ENCODE measurements around the gene ANTXR1.
A peak's percentile ranks its signal among the peaks of the same experiment; 100 is the strongest.

Gene ANTXR1

DNA sequence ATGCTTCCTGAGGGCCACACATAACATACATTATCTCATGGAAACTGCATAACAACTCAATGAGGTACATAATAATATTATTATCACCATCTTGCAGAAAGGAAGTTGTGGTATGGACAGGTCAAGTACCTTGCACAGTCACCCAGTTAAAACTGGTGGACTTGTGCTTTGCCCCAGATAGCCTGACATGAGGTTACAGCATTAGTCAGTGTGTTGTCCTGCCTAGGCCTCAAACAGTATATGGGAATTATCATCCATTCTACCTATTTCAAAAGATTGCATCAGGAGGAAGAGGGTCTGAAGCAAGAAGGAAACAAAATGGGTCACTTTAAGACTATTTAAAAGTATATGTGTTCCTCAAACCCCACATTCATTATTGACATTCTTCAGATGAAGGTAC lies 5.4 kb upstream of the ANTXR1 start:
- Histone ChIP-seq H3K9me3 (ENCODE audit: low read length) (no peaks in the 10 kb centered on the region), H3K9ac (ENCODE audit: low read length) (no peak overlapping the region), H3K36me3 (ENCODE audit: insufficient read depth, low read length) (no peaks in the 10 kb centered on the region), H3K27ac (ENCODE audit: low read depth, low read length) (no peak overlapping the region), H3K27me3 (ENCODE audit: control insufficient read depth in 1 of 2, insufficient read depth in 2 of 2, low read length in 2 of 2) (no peaks in the 10 kb centered on the region), H3K4me1 (ENCODE audit: insufficient read depth, low read length) (peaks cover 4% of the 10 kb centered on the region), H3K4me3 (ENCODE audit: low read depth in 1 of 2, low read length in 2 of 2) (no peak overlapping the region)

DNA sequence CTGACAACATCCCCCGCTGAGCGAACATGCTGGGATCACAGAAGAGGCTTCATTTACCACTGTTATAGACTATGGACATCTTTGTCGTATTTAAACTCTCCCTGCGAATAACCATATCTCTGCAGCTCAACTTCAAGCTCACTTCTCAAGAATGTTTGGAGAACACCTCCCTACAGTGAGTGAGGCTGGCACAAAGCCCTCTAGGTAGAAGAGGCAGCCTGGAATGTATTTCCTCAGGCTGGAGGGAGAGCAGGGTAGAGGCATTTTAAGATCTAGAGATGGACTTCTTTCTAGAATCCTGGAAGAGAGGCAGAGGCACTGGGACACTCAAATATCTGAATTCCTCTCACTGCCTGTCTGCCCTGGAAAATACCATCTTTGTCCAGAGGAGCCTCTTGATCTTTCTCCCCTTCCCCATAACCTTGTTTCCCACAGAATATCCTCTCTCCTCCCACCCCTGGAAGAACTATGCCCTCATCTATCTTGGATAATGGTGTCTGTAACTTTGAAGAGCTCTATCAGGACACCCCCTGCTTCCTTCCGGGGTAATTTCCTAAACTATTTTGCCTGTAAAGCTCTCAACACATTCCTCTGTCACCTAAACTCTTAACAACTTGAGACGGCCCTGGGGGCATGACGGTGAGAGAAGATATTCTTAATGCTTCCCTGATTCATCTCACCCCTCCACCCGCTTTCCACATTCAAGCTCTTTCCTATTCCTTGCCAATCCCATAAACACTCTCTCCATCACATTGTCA lies 2.4 kb upstream of the ANTXR1 start:
- H3K9ac ChIP-seq (ENCODE audit: low read length) = no peak overlapping the region
- peaks cover 5% of the 10 kb centered on the region for H3K4me1 ChIP-seq (ENCODE audit: insufficient read depth, low read length)
- no peaks in the 10 kb centered on the region for H3K9me3 ChIP-seq (ENCODE audit: low read length)
- H3K27ac ChIP-seq (ENCODE audit: low read depth, low read length) = no peak overlapping the region
- H3K27me3 ChIP-seq (ENCODE audit: control insufficient read depth in 1 of 2, insufficient read depth in 2 of 2, low read length in 2 of 2) = no peaks in the 10 kb centered on the region
- H3K36me3 ChIP-seq (ENCODE audit: insufficient read depth, low read length) = no peaks in the 10 kb centered on the region
- H3K4me3 ChIP-seq (ENCODE audit: low read depth in 1 of 2, low read length in 2 of 2) = no peak overlapping the region

DNA sequence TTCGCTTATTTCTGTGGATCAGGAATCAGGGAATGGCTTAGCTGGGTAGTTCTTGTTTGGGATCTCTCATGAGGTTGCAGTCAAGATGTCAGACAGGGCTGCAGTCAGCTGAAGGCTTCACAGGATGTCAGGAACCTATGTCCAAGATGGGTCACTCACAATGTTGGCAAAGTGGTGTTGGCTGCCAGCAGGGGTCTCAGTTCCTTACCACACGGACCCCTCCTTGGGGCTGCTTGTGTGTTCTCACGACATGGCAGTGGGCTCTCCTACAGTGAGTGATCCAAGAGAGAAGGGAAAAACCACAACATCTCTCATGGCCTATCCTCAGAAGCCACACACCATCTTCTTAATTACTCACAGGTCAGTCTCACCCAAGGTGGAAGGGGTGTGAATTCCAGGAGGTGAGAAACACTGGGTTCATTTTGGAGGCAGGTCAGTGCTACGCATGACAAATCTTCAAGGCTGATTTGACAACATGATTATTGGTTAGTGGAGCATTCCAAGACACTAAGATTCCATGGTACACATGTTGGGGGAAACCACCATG lies 1.3 kb upstream of the ANTXR1 start:
- no peaks in the 10 kb centered on the region for H3K9me3 ChIP-seq (ENCODE audit: low read length)
- H3K36me3 ChIP-seq (ENCODE audit: insufficient read depth, low read length) = no peaks in the 10 kb centered on the region
- no peak overlapping the region for H3K9ac ChIP-seq (ENCODE audit: low read length)
- no peaks in the 10 kb centered on the region for H3K27me3 ChIP-seq (ENCODE audit: control insufficient read depth in 1 of 2, insufficient read depth in 2 of 2, low read length in 2 of 2)
- H3K4me3 ChIP-seq (ENCODE audit: low read depth in 1 of 2, low read length in 2 of 2) = no peak overlapping the region
- peaks cover 15% of the 10 kb centered on the region for H3K4me1 ChIP-seq (ENCODE audit: insufficient read depth, low read length)
- H3K27ac ChIP-seq (ENCODE audit: low read depth, low read length) = no peak overlapping the region

DNA sequence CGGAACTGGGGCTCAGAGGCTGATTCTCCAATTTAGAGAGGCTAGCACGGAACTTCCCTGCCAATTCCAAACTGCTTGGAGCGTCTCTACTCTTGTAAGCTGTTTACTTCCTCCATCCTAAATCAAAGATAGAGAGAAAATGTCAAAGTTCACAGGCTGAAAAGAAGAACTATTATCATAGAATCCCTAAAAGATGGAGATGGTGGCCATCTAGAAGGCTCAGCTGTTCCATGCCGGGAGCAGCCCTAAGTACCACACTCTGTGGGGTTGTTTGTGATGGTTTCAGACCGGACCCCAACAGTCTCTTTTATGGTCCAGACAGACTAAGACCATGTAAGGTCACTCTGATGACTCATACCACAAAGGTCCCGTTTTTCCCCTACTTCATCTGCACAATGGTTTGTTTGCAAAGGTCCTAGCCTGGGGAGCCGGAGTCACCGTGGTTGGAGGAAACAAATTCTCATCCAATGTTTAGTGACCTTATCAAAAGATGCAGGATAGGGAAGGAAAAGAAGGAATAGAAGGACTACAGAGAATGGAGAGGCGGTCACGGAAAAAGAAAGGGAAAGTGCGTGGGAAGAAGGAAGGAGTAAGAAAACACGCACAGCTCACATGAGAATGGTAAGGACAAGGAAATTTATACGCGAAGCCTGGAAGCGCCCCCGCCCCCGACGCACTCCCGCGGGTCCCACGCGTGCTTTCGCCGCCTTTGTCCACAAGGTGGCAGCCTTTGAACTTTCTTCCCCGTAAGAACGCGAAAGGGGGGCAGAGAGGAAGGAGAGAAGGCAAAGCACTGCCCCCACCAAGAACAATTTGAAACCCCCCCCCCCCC lies 453 bp upstream of the ANTXR1 start:
- peak overlapping the region; percentile 59 for H3K27ac ChIP-seq (ENCODE audit: low read depth, low read length)
- peak overlapping the region; percentile 11 for H3K9ac ChIP-seq (ENCODE audit: low read length)
- peak overlapping the region; percentile 85 to 88 for H3K4me3 ChIP-seq (ENCODE audit: low read depth in 1 of 2, low read length in 2 of 2)
- no peaks in the 10 kb centered on the region for H3K36me3 ChIP-seq (ENCODE audit: insufficient read depth, low read length)
- H3K27me3 ChIP-seq (ENCODE audit: control insufficient read depth in 1 of 2, insufficient read depth in 2 of 2, low read length in 2 of 2) = no peaks in the 10 kb centered on the region
- H3K4me1 ChIP-seq (ENCODE audit: insufficient read depth, low read length) = peaks cover 23% of the 10 kb centered on the region
- H3K9me3 ChIP-seq (ENCODE audit: low read length) = no peaks in the 10 kb centered on the region

DNA sequence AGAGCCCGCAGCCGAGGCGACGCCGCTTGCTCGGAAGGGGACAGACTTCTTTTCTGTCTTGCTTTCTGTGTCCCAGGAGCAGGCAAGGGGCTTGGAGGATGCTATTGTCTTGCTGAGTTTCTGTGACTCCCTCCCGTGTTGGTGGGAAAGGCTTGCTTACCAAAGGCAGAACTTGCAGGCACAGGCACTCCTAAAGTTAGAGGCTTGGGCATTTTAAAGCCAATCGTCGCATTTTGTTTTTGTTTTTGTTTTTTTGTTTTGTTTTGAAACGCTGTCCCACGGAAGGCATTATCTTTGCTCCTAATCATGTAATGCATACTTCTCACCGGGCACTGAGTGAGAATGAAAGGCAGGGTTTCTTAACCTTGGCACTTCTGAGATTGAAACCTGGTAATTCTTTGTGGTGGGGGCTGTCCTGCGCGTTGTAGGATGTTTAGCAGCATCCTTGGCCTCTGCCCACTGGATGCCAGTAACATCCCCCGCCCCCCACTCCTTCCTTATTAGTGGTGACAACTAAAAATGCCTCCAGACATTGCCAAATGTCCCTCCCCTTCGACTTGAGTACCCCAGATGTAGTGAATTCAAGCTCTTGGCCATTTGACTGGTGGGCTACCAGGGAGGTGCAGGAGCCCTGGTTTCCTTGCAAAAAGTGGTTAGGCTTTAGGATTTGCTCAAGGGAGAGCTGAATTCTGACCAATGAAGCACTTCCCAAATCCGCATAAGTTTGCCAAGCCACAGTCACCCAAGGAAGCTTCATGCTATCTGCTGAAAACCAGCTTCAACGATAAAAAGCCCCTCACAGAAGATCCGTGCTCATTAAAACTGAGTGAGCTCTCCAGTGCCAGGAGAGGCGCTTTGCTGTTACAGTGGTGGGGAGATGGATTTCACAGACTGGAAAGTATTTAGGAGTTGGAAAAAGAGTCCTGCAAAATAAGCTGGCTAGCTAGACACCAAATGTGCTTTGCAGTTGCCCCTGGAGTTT lies 1.2 kb downstream of the ANTXR1 start:
- Histone ChIP-seq H3K9me3 (ENCODE audit: low read length) (no peaks in the 10 kb centered on the region), H3K4me1 (ENCODE audit: insufficient read depth, low read length) (peaks cover 38% of the 10 kb centered on the region), H3K4me3 (ENCODE audit: low read depth in 1 of 2, low read length in 2 of 2) (peak overlapping the region; percentile 85 to 88), H3K27me3 (ENCODE audit: control insufficient read depth in 1 of 2, insufficient read depth in 2 of 2, low read length in 2 of 2) (no peaks in the 10 kb centered on the region), H3K27ac (ENCODE audit: low read depth, low read length) (peak overlapping the region; percentile 59), H3K36me3 (ENCODE audit: insufficient read depth, low read length) (no peaks in the 10 kb centered on the region), H3K9ac (ENCODE audit: low read length) (peak overlapping the region; percentile 9)

DNA sequence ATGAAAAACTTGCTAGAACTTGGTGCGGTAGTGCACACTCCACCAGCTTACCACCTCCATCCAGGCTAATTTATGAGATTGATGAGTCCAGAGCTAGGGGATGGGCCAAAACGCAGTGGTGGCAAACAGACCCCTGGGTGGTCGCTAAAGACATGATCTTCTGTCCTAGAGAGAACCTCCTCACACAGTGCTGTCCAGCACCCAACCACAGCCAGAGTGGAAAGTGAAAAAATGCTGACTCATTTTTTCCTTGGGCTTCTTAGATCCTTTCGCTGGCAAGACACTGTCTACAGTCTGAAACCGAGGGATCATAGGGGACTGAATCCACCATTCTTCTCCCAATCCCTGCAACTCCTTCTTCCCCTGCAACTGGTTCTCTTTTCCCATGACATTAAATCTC lies 4.1 kb downstream of the ANTXR1 start:
- Histone ChIP-seq H3K27ac (ENCODE audit: low read depth, low read length) (peak overlapping the region; percentile 12), H3K4me3 (ENCODE audit: low read depth in 1 of 2, low read length in 2 of 2) (peak overlapping the region in 1 of 2 donors; percentile 16), H3K4me1 (ENCODE audit: insufficient read depth, low read length) (peaks cover 58% of the 10 kb centered on the region), H3K36me3 (ENCODE audit: insufficient read depth, low read length) (no peaks in the 10 kb centered on the region), H3K9me3 (ENCODE audit: low read length) (no peaks in the 10 kb centered on the region), H3K27me3 (ENCODE audit: control insufficient read depth in 1 of 2, insufficient read depth in 2 of 2, low read length in 2 of 2) (no peaks in the 10 kb centered on the region), H3K9ac (ENCODE audit: low read length) (no peak overlapping the region)

DNA sequence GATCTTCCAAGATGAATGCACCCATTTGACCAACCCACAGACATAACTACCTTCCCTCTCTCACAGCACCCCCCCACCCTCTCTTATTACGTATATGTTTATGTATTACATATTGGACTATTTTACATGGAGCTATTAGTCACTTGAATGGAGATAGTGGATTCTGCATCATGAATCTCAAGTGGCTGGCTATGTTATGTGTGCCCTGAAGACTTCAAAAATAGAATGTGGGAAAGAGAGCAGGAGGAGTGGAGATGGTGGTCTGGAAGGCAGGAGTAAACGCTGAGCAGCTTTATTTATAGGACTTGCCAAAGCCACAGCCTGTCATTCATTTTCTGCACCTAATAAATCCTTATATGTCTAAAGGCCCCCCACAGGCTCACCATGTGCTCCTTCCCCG lies 4.9 kb downstream of the ANTXR1 start:
- H3K27me3 ChIP-seq (ENCODE audit: control insufficient read depth in 1 of 2, insufficient read depth in 2 of 2, low read length in 2 of 2) = no peaks in the 10 kb centered on the region
- H3K4me1 ChIP-seq (ENCODE audit: insufficient read depth, low read length) = peaks cover 56% of the 10 kb centered on the region
- no peak overlapping the region for H3K9ac ChIP-seq (ENCODE audit: low read length)
- no peak overlapping the region for H3K4me3 ChIP-seq (ENCODE audit: low read depth in 1 of 2, low read length in 2 of 2)
- no peaks in the 10 kb centered on the region for H3K36me3 ChIP-seq (ENCODE audit: insufficient read depth, low read length)
- H3K27ac ChIP-seq (ENCODE audit: low read depth, low read length) = no peak overlapping the region
- no peaks in the 10 kb centered on the region for H3K9me3 ChIP-seq (ENCODE audit: low read length)

DNA sequence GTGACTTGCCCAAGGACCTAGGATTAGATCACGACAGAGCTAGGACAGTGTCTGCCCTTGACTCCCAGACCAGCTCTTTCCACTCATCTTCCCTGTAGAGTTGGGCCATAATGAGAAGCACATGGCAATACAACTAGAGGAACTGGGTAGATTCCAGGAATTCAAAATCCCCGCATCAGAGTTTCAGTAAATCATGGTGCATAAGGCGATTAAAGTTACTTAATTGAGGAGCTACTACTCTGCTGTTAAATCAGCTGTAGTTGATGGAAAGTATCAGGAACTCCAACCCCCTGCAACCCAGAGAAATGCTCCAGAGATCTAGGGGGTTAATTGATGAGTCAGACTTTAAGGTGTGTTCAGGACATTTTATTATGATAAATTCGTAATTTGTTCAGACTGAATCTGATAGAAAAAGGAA lies 5.7 kb downstream of the ANTXR1 start:
- Histone ChIP-seq H3K27ac (ENCODE audit: low read depth, low read length) (no peak overlapping the region), H3K4me1 (ENCODE audit: insufficient read depth, low read length) (peaks cover 57% of the 10 kb centered on the region), H3K36me3 (ENCODE audit: insufficient read depth, low read length) (no peaks in the 10 kb centered on the region), H3K27me3 (ENCODE audit: control insufficient read depth in 1 of 2, insufficient read depth in 2 of 2, low read length in 2 of 2) (no peaks in the 10 kb centered on the region), H3K9me3 (ENCODE audit: low read length) (no peaks in the 10 kb centered on the region), H3K4me3 (ENCODE audit: low read depth in 1 of 2, low read length in 2 of 2) (no peak overlapping the region), H3K9ac (ENCODE audit: low read length) (no peak overlapping the region)

DNA sequence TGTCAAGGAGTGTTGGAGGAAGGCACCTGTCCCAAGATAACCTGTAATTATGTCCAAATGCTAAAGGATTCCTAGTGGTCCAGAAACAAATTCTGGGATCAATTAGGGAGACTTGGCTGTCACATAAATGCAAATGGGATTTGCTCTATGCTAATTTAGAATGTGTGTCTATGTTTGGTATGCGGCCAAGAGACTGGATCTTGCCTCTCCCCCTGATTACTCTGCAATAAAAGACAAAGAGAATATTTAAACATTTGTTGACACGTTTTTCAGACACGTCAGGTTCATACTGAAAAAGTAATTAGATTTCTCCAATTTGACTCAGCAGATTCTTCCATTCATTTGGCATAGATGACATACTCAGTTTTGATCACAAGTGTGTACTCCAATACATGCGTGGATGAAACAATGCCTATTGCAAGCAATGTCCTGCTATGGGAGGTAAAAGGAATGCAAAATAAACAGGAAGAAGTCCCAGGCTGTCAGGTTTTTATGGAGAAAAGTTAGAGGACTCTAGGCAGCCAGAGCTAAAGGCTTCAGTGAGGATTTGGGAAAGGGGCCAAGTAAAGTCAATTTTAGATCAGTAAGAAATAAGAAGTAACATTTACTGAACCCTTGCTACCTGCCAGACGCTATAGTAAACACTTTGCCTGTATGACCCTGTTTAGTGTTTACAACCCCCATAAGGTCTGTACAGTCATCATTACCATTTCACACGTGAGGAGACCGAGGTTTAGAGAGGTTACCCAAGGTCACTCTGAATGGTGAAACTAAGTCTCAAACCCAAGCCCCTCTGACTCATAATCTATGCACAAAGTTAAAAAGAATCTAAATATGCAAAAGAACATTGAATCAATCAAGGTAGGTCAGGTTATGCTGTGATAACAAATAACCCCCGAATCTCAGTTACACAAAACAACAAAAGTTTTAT lies 7.8 kb downstream of the ANTXR1 start:
- peaks cover 71% of the 10 kb centered on the region for H3K4me1 ChIP-seq (ENCODE audit: insufficient read depth, low read length)
- no peak overlapping the region for H3K27ac ChIP-seq (ENCODE audit: low read depth, low read length)
- no peaks in the 10 kb centered on the region for H3K9me3 ChIP-seq (ENCODE audit: low read length)
- no peak overlapping the region for H3K9ac ChIP-seq (ENCODE audit: low read length)
- no peaks in the 10 kb centered on the region for H3K27me3 ChIP-seq (ENCODE audit: control insufficient read depth in 1 of 2, insufficient read depth in 2 of 2, low read length in 2 of 2)
- H3K4me3 ChIP-seq (ENCODE audit: low read depth in 1 of 2, low read length in 2 of 2) = no peak overlapping the region
- H3K36me3 ChIP-seq (ENCODE audit: insufficient read depth, low read length) = no peaks in the 10 kb centered on the region

DNA sequence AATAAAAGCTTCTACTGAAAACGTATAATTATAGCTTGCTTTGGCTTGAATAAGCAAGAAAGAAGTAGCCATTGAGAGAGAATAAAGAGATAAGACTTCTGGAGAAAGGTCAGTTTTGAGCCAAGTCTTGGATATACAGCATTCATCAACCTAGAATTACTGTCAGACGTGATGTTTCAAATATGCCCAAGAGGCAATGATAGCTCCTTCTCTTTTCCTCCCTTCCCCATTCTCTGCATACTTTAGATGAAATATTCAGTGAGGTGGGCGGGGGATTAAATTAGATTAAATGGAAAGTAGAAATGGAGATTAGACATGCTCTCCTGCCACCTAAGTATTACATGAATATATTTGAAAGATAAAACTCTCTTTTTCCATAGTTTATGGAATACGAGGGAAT lies 8.7 kb downstream of the ANTXR1 start:
- Histone ChIP-seq H3K27ac (ENCODE audit: low read depth, low read length) (no peak overlapping the region), H3K9me3 (ENCODE audit: low read length) (no peaks in the 10 kb centered on the region), H3K4me1 (ENCODE audit: insufficient read depth, low read length) (peaks cover 71% of the 10 kb centered on the region), H3K27me3 (ENCODE audit: control insufficient read depth in 1 of 2, insufficient read depth in 2 of 2, low read length in 2 of 2) (no peaks in the 10 kb centered on the region), H3K4me3 (ENCODE audit: low read depth in 1 of 2, low read length in 2 of 2) (no peak overlapping the region), H3K36me3 (ENCODE audit: insufficient read depth, low read length) (no peaks in the 10 kb centered on the region), H3K9ac (ENCODE audit: low read length) (no peak overlapping the region)
